GM18499 (cell line): ENCODE results near the gene ANGPTL2.
"Not testable (repeated sequence)": the region's sequence is repeated elsewhere in the genome, so short reads cannot be mapped to it uniquely, and the experiment has no call there.

Experiments
- ATAC-seq: cut with Tn5 transposase; IDR thresholded peaks from one replicate; pipeline ENCODE4 v1.9.1; 2021; ENCODE audit warnings: moderate number of reproducible peaks; ENCODE audit not compliant: insufficient read depth, unreplicated experiment

ANGPTL2 gene, protein sequence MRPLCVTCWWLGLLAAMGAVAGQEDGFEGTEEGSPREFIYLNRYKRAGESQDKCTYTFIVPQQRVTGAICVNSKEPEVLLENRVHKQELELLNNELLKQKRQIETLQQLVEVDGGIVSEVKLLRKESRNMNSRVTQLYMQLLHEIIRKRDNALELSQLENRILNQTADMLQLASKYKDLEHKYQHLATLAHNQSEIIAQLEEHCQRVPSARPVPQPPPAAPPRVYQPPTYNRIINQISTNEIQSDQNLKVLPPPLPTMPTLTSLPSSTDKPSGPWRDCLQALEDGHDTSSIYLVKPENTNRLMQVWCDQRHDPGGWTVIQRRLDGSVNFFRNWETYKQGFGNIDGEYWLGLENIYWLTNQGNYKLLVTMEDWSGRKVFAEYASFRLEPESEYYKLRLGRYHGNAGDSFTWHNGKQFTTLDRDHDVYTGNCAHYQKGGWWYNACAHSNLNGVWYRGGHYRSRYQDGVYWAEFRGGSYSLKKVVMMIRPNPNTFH

DNA sequence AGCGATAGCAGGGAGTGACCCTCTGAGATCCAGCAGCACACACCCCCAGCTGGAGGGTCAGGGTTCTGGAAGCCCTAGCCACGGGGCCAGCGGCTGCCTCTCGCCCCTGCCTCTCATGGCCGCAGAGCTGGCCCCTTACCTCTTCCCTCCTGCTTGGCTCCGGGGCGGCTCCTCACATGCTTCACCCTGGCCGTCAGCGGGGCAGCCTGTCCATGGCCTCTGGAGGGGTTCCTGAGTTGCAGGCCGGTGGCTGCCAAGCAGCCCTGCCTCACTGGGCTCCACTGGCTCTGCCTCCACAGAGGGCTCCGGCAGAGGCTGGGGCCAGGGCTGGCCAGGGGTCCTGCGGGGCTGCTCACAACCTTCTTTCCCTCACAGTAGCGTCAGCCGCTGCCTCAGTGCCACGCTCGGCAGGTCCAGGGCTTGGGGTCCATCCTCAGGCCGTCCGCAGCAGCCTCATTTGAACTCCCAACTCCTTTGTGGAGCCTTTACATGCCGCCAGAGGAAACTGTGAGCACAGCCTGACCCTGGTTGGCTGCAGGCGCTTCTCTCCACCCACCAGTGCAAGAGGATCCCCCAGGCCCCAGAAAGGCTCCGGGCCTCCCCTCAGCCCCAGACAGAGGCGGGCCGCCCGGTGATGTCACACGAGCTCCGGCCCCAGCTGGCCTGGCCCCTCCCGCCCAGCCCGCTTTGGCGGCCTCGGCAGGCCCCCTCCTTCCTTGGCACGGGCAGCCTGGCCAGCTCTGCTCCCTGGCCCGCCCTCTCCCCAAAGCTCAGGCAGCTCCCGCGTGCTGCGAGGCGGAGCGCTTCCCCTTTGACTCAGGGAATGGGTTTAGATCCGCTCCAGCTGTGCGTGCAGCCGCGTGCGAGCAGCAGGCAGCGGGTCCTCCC is at the start of gene ANGPTL2:
Gene ANGPTL2, minus strand, starts transcription at position 460 of the 888 bp plus-strand sequence. CDS start 13,904 bp downstream, outside the sequence.
- ATAC-seq, result no peak

DNA sequence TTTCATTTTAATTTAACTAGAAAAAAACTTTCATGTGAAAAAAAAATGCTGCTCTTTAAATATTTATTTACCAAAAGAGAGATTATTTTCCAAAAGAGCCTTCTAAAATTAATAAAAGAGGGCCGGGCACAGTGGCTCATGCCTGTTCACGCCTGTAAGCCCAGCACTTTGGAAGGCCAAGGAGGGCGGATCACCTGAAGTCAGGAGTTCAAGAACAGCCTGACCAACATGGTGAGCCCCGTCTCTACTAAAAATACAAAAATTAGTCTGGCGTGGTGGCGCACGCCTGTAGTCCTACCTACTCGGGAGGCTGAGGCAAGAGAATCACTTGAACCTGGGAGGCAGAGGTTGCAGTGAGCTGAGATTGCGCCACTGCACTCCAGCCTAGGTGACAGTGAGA is 48.9 kb upstream of the ANGPTL2 start:
- ATAC-seq, result not testable (repeated sequence)

DNA sequence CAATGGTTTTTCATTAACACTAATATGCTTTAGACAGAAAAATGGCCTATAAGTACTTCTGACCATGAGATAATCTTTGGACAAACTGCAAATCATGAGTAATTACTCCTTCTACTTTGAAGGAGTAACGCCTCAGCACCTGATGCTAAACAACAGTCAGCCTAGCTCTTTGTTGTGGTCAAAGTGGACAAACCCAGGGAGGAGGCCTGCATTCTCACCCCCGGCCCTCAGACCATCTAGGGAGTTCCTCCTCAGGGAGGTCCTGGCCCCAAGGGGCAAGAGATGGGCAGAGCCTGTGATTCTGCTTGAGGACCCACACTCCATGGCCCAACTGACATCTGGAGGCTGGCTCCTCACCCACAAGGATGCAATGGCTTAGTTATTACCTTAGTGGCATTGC is 48.2 kb upstream of the ANGPTL2 start:
- ATAC-seq, result no peak

DNA sequence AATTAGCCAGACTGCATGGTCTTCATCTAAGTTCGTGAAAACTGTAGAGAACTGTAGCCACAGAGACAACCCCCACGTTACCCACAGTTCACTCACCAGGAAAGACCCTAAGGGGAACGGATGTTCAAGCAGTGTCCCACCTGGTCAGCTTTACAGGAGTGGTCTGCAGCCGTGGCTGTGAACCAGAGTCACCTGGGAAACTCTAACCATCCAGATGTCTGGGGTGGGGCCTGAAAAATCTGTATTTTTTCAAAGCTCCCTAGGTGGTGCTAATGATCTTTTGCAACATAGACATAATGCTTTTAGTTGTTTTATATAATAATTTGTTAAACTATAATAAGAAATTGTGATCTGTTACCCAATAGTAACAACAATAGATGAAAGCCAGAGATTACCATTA is 47.7 kb upstream of the ANGPTL2 start:
- ATAC-seq, result no peak

DNA sequence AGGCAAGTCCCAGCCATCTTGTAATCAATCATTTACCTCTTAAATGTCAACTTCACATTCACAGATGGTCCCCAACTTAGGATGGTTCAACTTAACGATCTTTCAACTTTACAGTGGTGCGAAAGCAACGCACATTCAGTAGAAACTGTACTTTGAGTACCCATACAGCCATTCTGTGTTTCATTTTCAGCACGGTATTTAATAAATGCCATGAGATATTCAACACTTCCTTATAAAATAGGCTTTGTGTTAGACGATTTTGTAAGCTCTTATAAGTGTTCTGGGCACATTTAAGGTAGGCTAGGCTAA is 47.1 kb upstream of the ANGPTL2 start:
- ATAC-seq, result no peak

DNA sequence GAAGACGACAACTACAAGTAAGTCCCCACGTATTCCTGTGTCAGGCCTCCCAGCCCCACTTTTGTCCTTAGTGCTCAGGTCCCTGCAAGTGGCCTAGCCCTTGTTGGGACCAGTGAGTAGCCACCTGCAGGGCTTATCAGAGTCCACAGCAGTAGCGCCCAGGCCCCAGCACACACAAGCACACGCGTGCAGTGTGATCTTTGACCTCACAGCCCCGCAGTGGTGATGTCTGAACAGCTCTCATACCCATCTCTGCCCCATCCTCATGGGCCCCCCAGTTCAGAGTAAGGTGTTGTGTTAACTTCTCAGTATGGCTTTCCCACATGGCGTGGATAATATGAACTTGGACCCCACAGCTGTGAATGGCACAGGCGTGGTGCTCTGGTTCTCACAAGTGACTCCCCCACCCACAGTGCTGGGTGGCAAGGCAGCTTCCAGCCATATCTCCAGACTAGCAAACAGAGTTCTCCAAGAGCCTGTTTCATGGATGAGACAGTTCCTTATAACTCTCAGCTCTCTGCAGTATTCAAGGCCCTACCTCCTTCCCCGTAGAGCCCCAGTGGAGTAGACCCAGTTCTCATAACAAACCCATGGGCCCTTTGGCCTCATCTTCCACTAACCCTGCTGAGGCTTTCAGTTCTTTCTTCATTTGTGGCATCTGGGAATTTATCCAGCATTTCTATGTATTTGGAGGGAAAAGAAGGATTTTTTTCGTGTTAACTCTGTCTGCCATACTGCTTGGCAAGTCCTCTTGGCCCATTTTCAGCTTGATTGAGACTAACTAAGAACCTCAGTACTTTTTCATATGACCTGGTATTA is 46.5 kb upstream of the ANGPTL2 start:
- ATAC-seq, result no peak

DNA sequence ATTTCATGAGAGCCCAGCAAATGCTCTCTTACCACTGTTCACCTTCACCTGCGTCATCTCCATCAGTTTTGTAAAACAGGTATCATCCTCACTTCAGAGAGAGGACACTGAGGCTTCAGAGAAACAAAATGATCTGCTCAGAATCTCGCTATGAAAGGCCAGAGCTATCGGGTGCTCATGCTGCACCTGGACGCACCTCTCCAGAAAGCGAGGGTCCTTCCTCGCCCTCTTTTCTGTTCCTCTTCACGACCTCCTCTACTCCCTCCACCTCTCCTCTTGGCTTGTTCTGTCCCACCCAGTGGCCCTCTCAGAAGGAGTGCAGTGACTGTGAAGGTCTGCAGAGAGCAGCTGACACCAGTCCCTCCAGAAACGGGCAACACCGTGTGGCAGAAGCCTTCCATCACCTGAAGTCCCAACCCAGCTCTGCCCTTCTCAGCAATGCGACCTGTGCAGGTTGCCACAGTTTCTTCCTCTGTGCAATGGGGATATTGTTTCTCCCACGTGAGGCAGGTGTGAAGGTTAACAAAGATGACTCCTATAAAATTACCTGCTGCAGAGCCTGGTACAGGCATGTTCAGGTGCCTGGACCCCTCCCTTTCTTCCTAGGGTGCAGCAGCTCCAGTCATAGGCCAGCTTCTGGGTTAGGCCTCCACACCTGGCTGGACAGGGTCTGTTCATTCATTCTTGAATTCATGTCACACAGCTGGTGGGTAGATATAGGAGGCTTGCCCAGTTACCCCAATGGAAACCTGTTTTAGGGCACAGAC is 45.3 kb upstream of the ANGPTL2 start:
- ATAC-seq, result no peak

DNA sequence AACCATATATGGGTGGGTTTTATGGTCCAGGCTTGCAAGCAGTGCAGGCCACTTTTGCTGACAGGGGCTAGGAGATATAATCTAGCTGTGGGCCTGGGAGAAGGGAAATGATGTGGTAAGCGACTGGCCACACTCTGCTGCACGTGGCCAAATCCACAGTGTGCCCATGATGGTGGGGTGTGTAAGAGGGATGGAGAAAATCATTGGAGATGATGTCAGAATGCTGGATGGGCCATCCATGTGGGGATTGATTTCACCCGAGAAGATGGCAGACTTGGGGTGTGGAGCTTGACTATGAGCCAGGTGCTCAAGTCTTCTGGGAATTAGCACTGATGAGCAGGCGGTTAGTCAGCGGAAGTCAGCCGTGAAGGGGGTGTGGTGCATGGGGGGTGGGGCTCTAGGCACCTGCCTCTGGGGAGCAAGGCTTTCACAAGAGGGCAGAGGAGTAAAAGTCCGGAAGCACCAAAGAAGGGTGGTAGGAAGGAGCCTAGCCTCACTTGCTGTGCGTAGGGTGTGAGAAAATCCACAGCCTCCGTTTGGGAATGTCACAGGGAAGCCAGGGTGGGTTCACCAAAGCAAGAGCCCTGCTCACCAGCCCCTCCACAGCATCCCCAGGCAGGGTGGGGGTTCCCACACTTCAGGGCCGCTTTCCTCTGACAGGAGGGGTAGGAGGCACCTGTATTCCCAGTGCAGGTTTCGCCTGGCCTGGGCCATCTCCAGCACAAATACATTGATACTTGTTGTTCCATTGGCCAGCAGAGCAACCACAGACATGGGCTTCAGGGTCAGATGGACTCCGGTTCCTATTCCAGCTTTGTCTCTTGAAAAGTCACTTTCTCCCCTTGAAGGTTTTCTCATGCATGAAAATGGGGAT is 44.5 kb upstream of the ANGPTL2 start:
- no peak for ATAC-seq

DNA sequence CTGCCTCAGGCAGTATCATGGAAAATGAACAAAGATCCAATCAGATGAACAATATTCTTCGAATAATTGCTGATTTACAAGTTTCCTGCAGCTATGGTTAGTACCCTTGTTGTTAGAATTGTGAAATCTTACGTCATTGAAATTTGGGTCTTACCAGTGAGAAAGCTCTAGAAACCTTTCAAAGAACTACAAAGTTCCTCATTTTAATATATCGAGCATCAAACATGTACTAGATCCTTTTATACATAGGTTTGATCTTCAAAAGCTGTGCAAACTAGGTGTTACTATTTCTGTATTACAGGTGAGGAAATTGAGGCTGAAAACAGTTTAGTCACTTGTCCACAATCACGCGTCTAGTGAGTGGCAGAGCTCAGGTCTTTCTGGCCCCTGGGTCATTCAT is 43.7 kb upstream of the ANGPTL2 start:
- ATAC-seq, result no peak

DNA sequence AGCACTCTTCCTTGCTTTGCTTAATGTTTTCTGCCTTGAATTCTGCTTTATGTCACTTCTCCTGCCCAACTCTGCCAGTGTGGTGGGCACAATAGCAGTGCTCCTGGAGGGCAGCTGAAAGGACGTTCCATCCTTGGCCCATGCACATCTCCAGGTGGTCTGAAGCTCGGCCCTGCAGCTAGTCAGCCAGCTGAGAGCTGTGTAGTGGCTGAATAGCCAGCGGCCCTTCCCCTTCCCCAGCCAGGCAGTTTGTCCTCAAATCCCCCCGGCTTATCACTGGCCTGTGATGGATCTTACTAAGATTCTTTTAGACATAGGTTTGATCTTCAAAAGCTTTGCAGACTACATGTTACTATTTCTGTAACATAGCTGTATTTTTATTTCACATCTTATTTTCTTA is 42.7 kb upstream of the ANGPTL2 start:
- ATAC-seq, result no peak

DNA sequence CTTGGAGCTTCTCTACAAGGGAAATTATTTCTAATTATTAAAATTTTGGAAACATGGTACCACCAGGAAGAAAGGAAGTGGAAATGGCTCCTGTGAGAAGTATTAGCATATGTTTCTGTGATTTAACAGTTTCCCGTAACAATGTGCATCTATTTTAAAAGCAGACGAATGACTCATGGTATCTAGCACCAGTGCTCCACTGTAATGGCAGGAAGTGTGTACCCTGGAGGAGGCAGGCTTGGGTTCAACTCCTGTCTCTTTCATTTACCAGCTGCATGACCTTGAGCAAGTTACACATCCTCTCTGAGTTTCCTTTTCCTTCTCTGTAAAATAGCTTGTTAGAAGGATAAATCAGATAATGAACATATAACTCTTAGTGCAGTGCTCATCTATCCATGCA is 41.0 kb upstream of the ANGPTL2 start:
- no peak for ATAC-seq

DNA sequence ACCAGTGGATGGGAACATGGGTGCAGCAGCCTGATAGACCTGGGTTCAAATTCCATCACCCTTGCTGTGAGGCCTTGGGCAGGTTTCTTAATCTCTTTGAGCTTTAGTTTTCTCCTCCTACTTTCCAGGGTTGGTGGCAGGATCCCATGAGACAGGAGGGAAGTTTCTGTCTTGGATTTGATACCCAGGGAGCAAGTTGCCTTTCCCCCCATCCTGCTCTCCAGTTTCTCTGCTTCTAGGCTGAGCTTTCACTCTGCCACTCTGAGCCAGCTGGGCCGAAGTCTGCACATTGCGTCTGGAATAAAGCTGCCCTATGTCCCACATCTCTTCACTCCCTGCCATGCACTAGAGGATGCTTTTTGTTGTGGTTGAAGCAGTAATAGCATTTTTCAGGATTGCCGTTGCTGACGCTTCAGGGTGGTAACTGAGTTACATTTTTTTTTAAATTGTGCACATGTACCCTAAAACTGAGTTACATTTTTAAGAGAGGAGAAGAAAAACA is 40.5 kb upstream of the ANGPTL2 start:
- no peak for ATAC-seq

DNA sequence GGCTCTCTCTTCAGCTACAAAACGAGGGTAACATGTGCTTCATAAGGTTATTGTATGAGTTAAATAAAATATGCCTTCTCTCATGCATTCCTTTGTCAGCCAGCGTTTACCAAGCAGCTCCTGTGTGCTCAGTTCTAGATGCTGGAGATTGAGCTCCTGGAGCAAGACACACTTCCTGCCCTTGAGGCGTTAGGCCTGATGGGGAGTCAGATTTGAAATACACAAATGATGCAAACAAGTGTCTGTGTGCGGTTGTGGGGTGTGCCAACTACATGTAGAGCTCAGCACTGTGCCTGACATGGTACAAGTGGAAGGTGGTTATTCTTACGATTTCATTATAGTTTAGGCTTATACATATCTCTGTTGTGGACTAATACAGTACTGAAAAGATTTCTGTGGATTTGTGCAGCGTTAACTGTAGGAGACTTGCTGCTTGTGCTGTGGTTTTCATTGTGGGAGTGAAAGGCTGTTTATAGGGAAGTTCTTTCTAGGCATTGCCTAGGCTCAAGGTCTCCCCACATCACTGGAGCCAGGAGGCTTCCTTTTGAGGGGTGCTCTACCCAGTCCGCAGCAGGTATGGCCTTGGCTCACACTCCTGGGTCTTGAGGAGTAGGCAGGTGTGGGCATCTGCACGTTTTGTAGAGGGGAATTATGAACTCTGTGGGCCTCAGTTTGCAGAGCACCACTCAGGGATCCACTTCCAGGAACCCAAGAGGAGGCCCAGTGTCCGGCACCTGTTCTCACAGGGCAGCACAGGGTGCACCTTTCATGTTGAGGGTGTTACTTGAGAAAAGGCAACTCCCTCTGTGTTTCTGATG is 39.8 kb upstream of the ANGPTL2 start:
- no peak for ATAC-seq

DNA sequence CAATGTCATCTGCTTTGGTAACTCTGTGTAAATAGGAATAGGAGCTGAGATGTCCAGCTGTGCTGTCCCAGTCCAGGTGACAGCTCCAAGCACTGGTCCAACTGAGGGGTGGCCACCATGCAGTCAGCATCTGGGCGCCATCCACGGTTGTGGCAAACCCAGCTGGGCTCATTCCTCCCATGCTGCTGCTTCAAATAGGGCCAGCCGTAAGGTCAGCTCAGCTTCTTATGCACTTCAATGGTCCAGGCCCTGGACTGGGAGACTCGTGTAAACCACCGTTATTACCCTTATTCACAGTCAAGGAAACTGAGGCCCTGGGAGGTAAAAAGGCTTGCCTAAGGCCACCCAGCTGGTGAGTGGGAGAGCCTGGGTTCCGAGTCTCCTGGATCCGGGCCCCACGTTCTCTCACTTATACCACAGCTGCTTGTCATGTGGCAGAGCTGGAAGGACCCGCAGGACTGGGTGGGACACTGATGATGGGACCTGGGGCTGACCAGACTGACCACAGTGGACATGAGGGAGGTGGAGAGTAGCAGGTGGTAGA is 38.7 kb upstream of the ANGPTL2 start:
- no peak for ATAC-seq

DNA sequence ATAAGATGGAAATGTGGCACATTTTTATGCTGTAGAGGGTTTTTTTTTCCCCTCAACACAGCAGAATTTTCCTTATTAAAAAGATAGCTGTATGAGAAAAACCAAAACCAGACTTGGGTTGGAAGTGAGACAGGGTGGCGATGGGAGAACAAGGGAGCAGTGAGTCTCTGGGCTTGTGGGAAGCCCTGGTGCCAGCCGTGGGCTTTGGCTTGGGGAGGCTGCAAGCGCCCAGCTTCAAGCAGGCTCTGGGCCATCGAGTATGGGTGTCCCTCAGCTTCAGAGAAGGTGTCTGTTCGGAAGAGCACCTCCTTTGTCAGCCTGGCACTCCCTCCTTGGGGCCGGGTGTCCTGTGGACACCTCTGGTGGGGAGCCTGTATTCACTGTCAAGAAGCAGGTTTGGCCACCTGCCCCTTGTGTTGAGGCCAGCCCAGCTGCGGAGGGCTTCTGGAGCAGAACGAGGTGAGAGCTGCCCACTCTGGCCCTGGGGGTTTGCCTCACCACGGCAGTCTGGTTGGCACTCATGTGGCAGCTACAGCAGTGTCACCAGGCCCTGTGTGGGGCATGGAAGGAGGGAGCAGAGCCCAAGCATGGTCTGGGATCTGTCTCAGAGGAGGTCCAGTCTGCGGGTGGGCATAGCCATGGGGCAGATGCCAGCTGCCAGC is 37.6 kb upstream of the ANGPTL2 start:
- no peak for ATAC-seq

DNA sequence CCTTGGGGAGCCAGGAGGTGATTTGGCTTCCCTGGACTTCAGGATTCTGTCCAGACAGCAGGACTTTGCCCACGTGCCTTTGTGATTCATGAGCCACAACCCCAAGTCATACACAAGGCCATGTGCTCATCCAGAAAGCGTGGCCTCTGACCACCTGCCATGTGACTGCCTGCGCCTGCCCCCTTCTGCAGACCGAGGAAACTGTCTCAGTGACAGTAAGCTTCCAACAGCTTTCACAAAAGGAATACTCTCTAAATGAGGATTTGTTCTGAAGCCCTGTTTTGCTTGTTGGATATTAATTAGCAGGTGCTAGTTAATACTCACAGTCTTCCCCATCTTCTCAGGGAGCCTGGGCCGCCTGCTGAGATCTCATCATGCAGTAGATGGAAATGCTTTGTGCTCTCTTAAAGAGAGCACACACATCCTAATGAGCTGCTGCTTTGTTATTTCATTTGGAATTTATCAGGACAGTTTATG is 36.9 kb upstream of the ANGPTL2 start:
- ATAC-seq, result no peak

DNA sequence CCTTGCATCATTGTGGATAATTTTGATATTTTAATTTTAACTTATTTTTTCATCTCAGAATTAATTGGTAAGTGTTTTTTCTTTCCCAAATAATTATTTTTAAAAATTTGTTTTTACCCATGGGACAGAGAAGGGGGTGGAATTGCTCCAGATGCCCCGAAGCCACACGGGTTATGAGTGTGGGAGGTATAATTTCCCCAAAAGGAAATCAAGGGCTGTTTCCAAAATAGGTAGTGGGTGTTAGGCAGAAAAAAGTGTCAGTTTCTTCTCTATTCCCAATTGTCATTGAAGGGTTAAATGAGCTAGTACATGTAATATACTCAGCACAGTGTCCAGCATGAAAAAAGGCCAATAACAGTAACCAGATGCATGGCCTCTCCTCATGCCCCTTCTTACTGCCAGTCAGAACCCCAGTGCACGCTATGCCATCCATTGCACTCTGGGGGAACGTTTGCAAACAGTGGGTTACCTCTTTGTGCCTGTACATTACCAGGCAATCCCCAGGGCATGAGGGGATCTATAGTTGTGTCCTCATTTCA is 36.4 kb upstream of the ANGPTL2 start:
- no peak for ATAC-seq
